HepG2 (cell line): ENCODE results near the gene UBE2S. TPM values are rescaled to one million over a fixed set of nuclear protein-coding genes. Genes with fewer than 3 reads are reported as not detected.

Experiments used
- ERF ChIP-seq: IDR thresholded peaks from 2 replicates; pipeline ENCODE4 v1.6.1; 2018; ENCODE audit warnings: missing biosample characterization, missing genetic modification reagents
- FOXC1 ChIP-seq: sonication (generic); formaldehyde crosslinking; IDR thresholded peaks from 2 replicates; pipeline ENCODE4 v1.8.0; 2022; ENCODE audit warnings: mild to moderate bottlenecking, missing genetic modification reagents, borderline replicate concordance
- HDAC1 ChIP-seq: sonication (generic); formaldehyde crosslinking; IDR thresholded peaks from 2 replicates; pipeline ENCODE4 v1.5.1; 2020; ENCODE audit warnings: mild to moderate bottlenecking, missing genetic modification reagents
- HNRNPLL ChIP-seq: fragments of 200-400 bp; formaldehyde crosslinking; IDR thresholded peaks from 2 replicates; pipeline ENCODE4 v1.6.1; 2017; ENCODE audit warnings: mild to moderate bottlenecking, low read depth, low read length; ENCODE audit not compliant: poor library complexity, severe bottlenecking
- KDM5B ChIP-seq: sonication (generic); formaldehyde crosslinking; IDR thresholded peaks from 2 replicates; pipeline ENCODE4 v1.4.0; 2020; ENCODE audit warnings: missing genetic modification reagents, mild to moderate bottlenecking, borderline replicate concordance
- KLF9 ChIP-seq: IDR thresholded peaks from 2 replicates; pipeline ENCODE4 v1.6.1; 2016; ENCODE audit warnings: low read depth
- MATR3 ChIP-seq: sonication (generic); formaldehyde crosslinking; IDR thresholded peaks from 2 replicates; pipeline ENCODE4 v1.4.0; 2020; ENCODE audit warnings: missing genetic modification reagents
- NFKB2 ChIP-seq: sonication (generic); formaldehyde crosslinking; IDR thresholded peaks from 2 replicates; pipeline ENCODE4 v1.4.0; 2020; ENCODE audit warnings: missing genetic modification reagents, borderline replicate concordance
- NRL ChIP-seq: sonication (generic); formaldehyde crosslinking; IDR thresholded peaks from 2 replicates; pipeline ENCODE4 v1.5.0; 2020; ENCODE audit warnings: missing genetic modification reagents, mild to moderate bottlenecking, moderate library complexity, borderline replicate concordance
- RFX1 ChIP-seq: fragments of 450-650 bp; IDR thresholded peaks from 2 replicates; pipeline ENCODE4 v1.6.1; 2017
- SNAI1 ChIP-seq: sonication (generic); formaldehyde crosslinking; IDR thresholded peaks from 2 replicates; pipeline ENCODE4 v1.5.0; 2020; ENCODE audit warnings: mild to moderate bottlenecking, missing genetic modification reagents, borderline replicate concordance
- U2AF2 ChIP-seq: fragments of 200-400 bp; formaldehyde crosslinking; IDR thresholded peaks from 2 replicates; pipeline ENCODE4 v1.6.1; 2017; ENCODE audit warnings: low read depth, mild to moderate bottlenecking, low read length
- ZNF335 ChIP-seq: sonication (generic); formaldehyde crosslinking; IDR thresholded peaks from 2 replicates; pipeline ENCODE4 v1.4.0; 2020; ENCODE audit warnings: missing genetic modification reagents
- ZNF451 ChIP-seq: sonication (generic); formaldehyde crosslinking; IDR thresholded peaks from 2 replicates; pipeline ENCODE4 v1.5.0; 2020; ENCODE audit warnings: mild to moderate bottlenecking, missing genetic modification reagents
- ZNF557 ChIP-seq: sonication (generic); formaldehyde crosslinking; IDR thresholded peaks from 2 replicates; pipeline ENCODE4 v1.4.0; 2020; ENCODE audit warnings: missing genetic modification reagents
- ZNF746 ChIP-seq: sonication (generic); formaldehyde crosslinking; IDR thresholded peaks from 2 replicates; pipeline ENCODE4 v1.8.0; 2022; ENCODE audit warnings: mild to moderate bottlenecking, missing genetic modification reagents
- polyA plus RNA-seq, 8 experiments: library from polyadenylated mRNA; depleted of rRNA in 3 of 8; stranded (reverse) in 7 of 8; unstranded in 1 of 8; fragments of >200 nt; fragmentation: Illumina TruSeq in 4 of 8; extraction: Trizol in 4 of 8; gene quantifications; 2 replicates each; pipeline versions ENCODE4 v1.2.1 to v1.2.3, GENCODE V29; 2011 to 2016; ENCODE audit warnings: low read depth in 4 of 8, missing spikeins in 1 of 8, mixed read lengths in 1 of 8; ENCODE audit not compliant: insufficient read depth in 1 of 8
- total RNA-seq, 5 experiments: library from RNA; depleted of rRNA; stranded (reverse); fragments of >200 nt; fragmentation: Illumina TruSeq; extraction: Trizol; gene quantifications; 2 replicates each; pipeline ENCODE4 v1.2.3, GENCODE V29; 2016; ENCODE audit warnings: low read depth in 1 of 5
- TF ChIP-seq, protein P1 (sequence below): sonication (generic); formaldehyde crosslinking; IDR thresholded peaks from 2 replicates; pipeline ENCODE4 v1.5.0; 2020; ENCODE audit warnings: missing genetic modification reagents
- TF ChIP-seq, protein P2 (sequence below): sonication (generic); formaldehyde crosslinking; IDR thresholded peaks from 2 replicates; pipeline ENCODE4 v1.4.0; 2020; ENCODE audit warnings: missing genetic modification reagents
- TF ChIP-seq, protein P3 (sequence below): sonication (generic); formaldehyde crosslinking; IDR thresholded peaks from 2 replicates; pipeline ENCODE4 v1.4.0; 2020; ENCODE audit warnings: missing genetic modification reagents, low read depth, mild to moderate bottlenecking, borderline replicate concordance

The UBE2S gene
- total and polyA plus RNA-seq, 2 of the 13 experiments (the other 11 are each of a cell fraction or from before 2014, with no cell fraction given), result 32.2 to 39.3 TPM

DNA sequence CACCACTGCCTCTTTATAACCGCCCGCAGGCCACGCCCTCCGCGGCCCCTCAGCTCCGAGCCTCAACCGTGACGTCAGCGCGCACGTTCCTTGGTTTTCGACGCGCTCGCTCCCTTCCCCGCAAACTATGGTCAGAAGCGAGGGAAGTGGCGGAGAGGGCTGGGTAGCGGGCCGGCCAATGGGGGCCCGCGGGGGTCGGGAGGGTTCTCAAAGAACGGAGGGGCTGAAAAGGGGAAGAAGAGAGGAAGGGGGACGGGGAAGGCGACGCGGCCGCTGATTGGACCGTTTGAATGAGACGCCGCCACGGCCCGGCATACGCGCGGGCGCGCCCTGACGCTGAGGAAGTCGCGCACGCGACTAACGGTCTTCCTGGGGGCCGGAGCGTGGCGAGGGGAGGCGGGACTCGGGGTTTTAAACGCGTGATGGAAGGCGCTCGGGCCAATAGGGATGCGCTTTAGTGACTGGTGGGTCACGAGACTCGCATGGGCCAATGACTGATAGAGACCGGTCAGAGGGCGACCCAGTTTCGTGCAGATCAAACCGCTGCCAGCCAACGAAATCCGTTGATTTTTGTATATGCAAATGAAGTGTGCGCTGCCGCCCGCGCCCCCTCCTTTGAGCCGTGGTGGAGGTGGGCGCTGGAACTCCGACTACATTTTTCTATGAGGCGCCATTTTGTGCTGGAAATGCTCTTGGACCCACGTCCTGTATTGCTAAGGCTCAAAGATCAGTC, 378 bp upstream of the UBE2S start (continued):
- TF ChIP-seq KDM5B (CRISPR knock-in tag) (peak; percentile 71; the same call in 1 of the 2 replicates), SNAI1 (CRISPR knock-in tag) (0 out of 2 replicates have a peak, but pooled peaks have one; percentile 78), ZNF451 (CRISPR knock-in tag) (no peak), NRL (CRISPR knock-in tag) (peak; percentile 67), ERF (CRISPR knock-in tag) (peak; percentile 69; the same call in 1 of the 2 replicates), ZNF335 (CRISPR knock-in tag) (0 out of 2 replicates have a peak, but pooled peaks have one; percentile 23), ZNF557 (CRISPR knock-in tag) (no peak), MATR3 (CRISPR knock-in tag) (no peak), RFX1 (no peak), KLF9 (CRISPR knock-in tag) (no peak), HNRNPLL (peak; percentile 69), U2AF2 (no peak), FOXC1 (CRISPR knock-in tag) (peak; percentile 61; the same call in 1 of the 2 replicates), NFKB2 (CRISPR knock-in tag) (peak; percentile 36; the same call in 1 of the 2 replicates), HDAC1 (0 out of 2 replicates have a peak, but pooled peaks have one; percentile 28), ZNF746 (no peak)
- TF ChIP-seq, protein P1, sequence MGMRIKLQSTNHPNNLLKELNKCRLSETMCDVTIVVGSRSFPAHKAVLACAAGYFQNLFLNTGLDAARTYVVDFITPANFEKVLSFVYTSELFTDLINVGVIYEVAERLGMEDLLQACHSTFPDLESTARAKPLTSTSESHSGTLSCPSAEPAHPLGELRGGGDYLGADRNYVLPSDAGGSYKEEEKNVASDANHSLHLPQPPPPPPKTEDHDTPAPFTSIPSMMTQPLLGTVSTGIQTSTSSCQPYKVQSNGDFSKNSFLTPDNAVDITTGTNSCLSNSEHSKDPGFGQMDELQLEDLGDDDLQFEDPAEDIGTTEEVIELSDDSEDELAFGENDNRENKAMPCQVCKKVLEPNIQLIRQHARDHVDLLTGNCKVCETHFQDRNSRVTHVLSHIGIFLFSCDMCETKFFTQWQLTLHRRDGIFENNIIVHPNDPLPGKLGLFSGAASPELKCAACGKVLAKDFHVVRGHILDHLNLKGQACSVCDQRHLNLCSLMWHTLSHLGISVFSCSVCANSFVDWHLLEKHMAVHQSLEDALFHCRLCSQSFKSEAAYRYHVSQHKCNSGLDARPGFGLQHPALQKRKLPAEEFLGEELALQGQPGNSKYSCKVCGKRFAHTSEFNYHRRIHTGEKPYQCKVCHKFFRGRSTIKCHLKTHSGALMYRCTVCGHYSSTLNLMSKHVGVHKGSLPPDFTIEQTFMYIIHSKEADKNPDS, result no peak
- TF ChIP-seq, protein P2, sequence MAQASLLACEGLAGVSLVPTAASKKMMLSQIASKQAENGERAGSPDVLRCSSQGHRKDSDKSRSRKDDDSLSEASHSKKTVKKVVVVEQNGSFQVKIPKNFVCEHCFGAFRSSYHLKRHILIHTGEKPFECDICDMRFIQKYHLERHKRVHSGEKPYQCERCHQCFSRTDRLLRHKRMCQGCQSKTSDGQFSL (CRISPR knock-in tag), result no peak
- TF ChIP-seq, protein P3, sequence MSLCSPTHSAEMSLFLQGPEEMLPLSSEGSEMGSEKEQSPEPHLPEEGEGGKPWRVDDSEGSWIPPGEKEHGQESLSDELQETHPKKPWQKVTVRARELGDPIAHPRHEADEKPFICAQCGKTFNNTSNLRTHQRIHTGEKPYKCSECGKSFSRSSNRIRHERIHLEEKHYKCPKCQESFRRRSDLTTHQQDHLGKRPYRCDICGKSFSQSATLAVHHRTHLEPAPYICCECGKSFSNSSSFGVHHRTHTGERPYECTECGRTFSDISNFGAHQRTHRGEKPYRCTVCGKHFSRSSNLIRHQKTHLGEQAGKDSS (CRISPR knock-in tag), result peak; percentile 78; the same call in 1 of the 2 replicates
